Pancreas (tissue), 10 donors: ENCODE measurements around the gene KIF21B. TPM values are rescaled to one million over a fixed set of nuclear protein-coding genes. Genes with fewer than 3 reads are reported as not detected.

ENCODE experiments used
- ATAC-seq, 4 donors: fragments of 200-7000 bp; cut with Tn5 transposase; one replicate each; pipeline versions ENCODE4 v1.8.0 to v1.9.1; 2020; ENCODE audit warnings: mild to moderate bottlenecking in 4 of 4, moderate library complexity in 4 of 4
- DNase-seq, 6 donors: peaks; one replicate each; pipeline ENCODE4 v3.0.0-alpha.2; 2020
- FAIRE-seq: peaks from 2 replicates; lab custom pipeline; 2012; peaks lifted over from hg19 to GRCh38; lab: Jason Lieb, UNC
- H3K27ac ChIP-seq, 4 donors: fragments of 200-600 bp; sonication (generic); 1 replicate in 3 of 4; 2 replicates in 1 of 4; pipeline versions ENCODE4 v1.5.0 to v1.8.0; 2020
- H3K27me3 ChIP-seq, 4 donors: fragments of 200-600 bp; one replicate each; pipeline ENCODE4 v1.8.0; 2021
- H3K36me3 ChIP-seq, 3 donors: fragments of 200-600 bp; sonication (generic) in 1 of 3; one replicate each; pipeline versions ENCODE4 v1.5.0 to v1.8.0; 2020 to 2021
- H3K4me1 ChIP-seq, 3 donors: fragments of 200-600 bp; one replicate each; pipeline ENCODE4 v1.8.0; 2021
- H3K4me3 ChIP-seq, 4 donors: fragments of 200-600 bp; sonication (generic) in 2 of 4; one replicate each; pipeline versions ENCODE4 v1.5.0 to v1.8.0; 2020 to 2021
- H3K9me3 ChIP-seq, 4 donors: fragments of 200-600 bp; one replicate each; pipeline ENCODE4 v1.8.0; 2021
- WGBS, 2 donors: extraction: QIAGEN DNeasy Blood & Tissue Kit; methylation state at CpG; one replicate each; pipeline ENCODE4 v1.1.7; 2013; 5-methylcytosine and 5-hydroxymethylcytosine counted together
- intact Hi-C, 3 donors: fragments of 100-400 bp; cut with DNase I; formaldehyde crosslinking; loops; one replicate each; pipeline versions ENCODE4 v1.11.1 to v1.14.2; 2022
- polyA plus RNA-seq, 2 donors: library from polyadenylated mRNA; stranded (reverse); fragments of 200-250 nt; gene quantifications; one replicate each; pipeline ENCODE4 v1.2.3, GENCODE V29; 2013
- total RNA-seq, 6 donors: library from RNA; stranded (reverse); fragmentation: NEBNext Ultra II Directional in 4 of 6; extraction: Animal tissue kit (Norgen Biotek cat#: 25700) in 4 of 6; gene quantifications; one replicate each; pipeline versions ENCODE4 v1.2.1 to v1.2.4, GENCODE V29; 2021 to 2023
- TF ChIP-seq, protein P1 (sequence below), 4 donors: fragments of 200-600 bp; sonication (generic) in 3 of 4; IDR thresholded peaks; one replicate each; pipeline versions ENCODE4 v1.5.0 to v1.8.0; 2021; ENCODE audit warnings: antibody characterized with exemption in 4 of 4
- donor health status: healthy with polysubstance abuse.
- donor health status: DM: no; HTN: no; CAD: no; lungs with moderate emphysema.
- donor health status: DM: no; HTN: no; CAD: no.
- donor health status: control.
- donor health status: control.
- donor health status: Bipolar disorder and iron deficiency.
- donor health status: DM: yes; HTN: yes; CAD: no.
- donor health status: DM: no; HTN: no; CAD: no.
- donor health status: DM: no; HTN: no; CAD: no.
- donor health status: DM: yes; HTN: yes; CAD: no.

The KIF21B gene, protein sequence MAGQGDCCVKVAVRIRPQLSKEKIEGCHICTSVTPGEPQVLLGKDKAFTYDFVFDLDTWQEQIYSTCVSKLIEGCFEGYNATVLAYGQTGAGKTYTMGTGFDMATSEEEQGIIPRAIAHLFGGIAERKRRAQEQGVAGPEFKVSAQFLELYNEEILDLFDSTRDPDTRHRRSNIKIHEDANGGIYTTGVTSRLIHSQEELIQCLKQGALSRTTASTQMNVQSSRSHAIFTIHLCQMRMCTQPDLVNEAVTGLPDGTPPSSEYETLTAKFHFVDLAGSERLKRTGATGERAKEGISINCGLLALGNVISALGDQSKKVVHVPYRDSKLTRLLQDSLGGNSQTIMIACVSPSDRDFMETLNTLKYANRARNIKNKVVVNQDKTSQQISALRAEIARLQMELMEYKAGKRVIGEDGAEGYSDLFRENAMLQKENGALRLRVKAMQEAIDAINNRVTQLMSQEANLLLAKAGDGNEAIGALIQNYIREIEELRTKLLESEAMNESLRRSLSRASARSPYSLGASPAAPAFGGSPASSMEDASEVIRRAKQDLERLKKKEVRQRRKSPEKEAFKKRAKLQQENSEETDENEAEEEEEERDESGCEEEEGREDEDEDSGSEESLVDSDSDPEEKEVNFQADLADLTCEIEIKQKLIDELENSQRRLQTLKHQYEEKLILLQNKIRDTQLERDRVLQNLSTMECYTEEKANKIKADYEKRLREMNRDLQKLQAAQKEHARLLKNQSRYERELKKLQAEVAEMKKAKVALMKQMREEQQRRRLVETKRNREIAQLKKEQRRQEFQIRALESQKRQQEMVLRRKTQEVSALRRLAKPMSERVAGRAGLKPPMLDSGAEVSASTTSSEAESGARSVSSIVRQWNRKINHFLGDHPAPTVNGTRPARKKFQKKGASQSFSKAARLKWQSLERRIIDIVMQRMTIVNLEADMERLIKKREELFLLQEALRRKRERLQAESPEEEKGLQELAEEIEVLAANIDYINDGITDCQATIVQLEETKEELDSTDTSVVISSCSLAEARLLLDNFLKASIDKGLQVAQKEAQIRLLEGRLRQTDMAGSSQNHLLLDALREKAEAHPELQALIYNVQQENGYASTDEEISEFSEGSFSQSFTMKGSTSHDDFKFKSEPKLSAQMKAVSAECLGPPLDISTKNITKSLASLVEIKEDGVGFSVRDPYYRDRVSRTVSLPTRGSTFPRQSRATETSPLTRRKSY (N-terminal part only)
- 1 to 10 TPM in 2 of 6 donors, under 1 TPM in 4; 0.51 to 2.5 (median 0.93) TPM for total RNA-seq
- 1 to 10 TPM in 1 of 2 donors, under 1 TPM in 1; 0.84 to 1.0 TPM for polyA plus RNA-seq

DNA sequence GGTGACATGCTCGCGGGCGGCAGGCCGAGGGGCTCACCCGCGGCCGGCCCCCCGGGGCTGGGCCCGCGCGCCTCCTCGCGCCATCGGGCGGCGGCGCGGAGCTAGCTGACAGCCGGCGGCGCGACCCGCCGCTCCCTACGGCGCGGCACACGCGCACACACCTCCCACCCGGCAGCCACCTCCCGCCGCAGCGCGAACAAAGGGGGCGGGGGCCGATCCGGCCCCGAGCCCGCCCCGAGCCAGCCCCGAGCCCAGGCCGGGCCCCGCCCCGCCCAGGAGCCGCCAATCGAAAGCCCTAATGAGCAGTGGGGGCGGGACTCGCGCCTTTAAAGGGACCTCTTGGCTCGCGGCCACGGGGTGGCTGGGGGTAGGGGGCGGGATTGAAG is at the start of gene KIF21B:
Gene KIF21B, minus strand, starts transcription at position 198 of the 386 bp plus-strand sequence. CDS start 331 bp downstream, outside the sequence.
- H3K4me1 ChIP-seq: peaks cover 0 to 4% (median 0%) of the 10 kb centered on the region in 3 donors
- no peaks in the 10 kb centered on the region for H3K9me3 ChIP-seq
- H3K27me3 ChIP-seq: no peaks in the 10 kb centered on the region
- ATAC-seq: peak; percentile 92 to 95 (median 93)
- no peak within 1 kb of the TSS for H3K27ac ChIP-seq
- TF ChIP-seq, protein P1, sequence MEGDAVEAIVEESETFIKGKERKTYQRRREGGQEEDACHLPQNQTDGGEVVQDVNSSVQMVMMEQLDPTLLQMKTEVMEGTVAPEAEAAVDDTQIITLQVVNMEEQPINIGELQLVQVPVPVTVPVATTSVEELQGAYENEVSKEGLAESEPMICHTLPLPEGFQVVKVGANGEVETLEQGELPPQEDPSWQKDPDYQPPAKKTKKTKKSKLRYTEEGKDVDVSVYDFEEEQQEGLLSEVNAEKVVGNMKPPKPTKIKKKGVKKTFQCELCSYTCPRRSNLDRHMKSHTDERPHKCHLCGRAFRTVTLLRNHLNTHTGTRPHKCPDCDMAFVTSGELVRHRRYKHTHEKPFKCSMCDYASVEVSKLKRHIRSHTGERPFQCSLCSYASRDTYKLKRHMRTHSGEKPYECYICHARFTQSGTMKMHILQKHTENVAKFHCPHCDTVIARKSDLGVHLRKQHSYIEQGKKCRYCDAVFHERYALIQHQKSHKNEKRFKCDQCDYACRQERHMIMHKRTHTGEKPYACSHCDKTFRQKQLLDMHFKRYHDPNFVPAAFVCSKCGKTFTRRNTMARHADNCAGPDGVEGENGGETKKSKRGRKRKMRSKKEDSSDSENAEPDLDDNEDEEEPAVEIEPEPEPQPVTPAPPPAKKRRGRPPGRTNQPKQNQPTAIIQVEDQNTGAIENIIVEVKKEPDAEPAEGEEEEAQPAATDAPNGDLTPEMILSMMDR (IDR thresholded peaks at IDR 0.05): no peak
- DNase-seq: peak; percentile 78 to 91 (median 83)
- H3K4me3 ChIP-seq: peak within 1 kb of the TSS; percentile 10 to 60 (median 42)
- no peaks in the 10 kb centered on the region for H3K36me3 ChIP-seq
- FAIRE-seq: no peak
- intact Hi-C loops: no loop called here
- WGBS, 2 donors: 2% methylated on average over 27 to 53 of the region's 53 CpGs

DNA sequence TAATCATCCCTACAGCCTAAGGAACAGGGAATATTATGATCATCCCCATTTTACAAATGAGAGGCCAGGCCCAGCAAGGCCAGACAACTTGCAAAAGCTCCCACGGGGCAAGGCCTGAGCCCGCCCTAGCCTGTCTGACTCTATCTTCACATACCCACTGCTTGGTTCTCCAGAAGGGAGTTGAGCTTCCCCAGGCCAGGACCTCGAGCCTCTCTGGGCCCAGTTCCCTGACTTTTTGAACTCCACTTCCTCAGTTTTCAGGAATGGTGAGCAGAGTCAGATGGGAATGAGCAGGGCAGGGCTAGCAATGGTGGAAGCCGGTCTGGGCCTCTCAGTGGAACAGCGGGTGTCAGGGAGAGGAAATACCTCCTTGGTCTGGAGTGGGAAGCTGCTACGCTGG is 49.4 kb upstream of the KIF21B start:
- DNase-seq (peak in 1 of 6 donors; percentile 30), FAIRE-seq (no peak), ATAC-seq (no peak)
- H3K4me1 ChIP-seq: no peaks in the 10 kb centered on the region
- no peaks in the 10 kb centered on the region for H3K27me3 ChIP-seq
- intact Hi-C loops: no loop called here
- no peak overlapping the region for H3K27ac ChIP-seq
- TF ChIP-seq, protein P1 (IDR thresholded peaks at IDR 0.05): no peak
- no peaks in the 10 kb centered on the region for H3K36me3 ChIP-seq
- WGBS, 2 donors: 68 to 75% methylated on average over 6 of the region's 6 CpGs
- no peaks in the 10 kb centered on the region for H3K9me3 ChIP-seq
- H3K4me3 ChIP-seq: no peak overlapping the region

DNA sequence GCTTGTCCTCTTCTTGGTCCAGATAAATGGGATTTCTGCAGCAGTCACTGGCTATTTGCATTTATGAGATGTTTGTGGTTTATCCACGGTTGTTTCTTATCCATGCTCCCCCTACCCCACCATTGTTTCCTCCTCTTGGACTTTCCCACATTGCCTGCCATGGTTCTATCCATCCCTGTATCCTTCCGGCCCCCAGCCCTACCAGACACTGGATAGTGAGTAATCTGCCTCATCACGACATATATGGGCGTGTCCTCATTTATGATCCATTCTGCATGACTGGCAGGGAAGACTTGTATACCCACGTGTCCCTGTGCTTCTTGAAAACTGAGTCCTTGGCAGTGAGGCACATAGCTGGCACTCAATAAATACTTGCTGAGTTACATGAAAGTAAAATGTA is 48.6 kb upstream of the KIF21B start:
- Histone ChIP-seq H3K9me3 (no peaks in the 10 kb centered on the region), H3K4me3 (no peak overlapping the region), H3K27me3 (no peaks in the 10 kb centered on the region), H3K36me3 (no peaks in the 10 kb centered on the region), H3K4me1 (no peaks in the 10 kb centered on the region), H3K27ac (no peak overlapping the region)
- TF ChIP-seq, protein P1 (IDR thresholded peaks at IDR 0.05): no peak
- no peak for ATAC-seq
- WGBS, 2 donors: 63 to 70% methylated on average over 5 of the region's 5 CpGs
- DNase-seq: no peak
- intact Hi-C loops: no loop called here
- FAIRE-seq: no peak

DNA sequence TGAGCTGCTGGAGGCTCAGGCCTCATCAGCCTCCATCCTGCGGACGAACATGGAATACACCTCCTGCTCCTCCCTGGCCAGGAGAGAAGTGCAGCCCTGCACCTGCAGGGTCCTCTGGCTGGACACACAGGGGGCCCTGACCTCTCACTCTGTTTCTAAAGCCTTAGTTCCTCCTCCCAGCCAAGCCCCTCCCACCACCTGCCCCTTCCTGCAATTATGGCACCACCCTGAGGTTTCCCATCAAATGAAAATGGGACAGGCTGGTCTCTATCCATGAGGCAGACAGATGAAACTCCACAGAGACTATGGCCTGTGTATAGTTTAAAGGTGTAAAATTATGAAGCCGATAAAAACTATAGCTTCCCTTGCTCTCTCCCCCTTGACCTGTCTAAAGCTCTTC is 46.1 kb upstream of the KIF21B start:
- FAIRE-seq: no peak
- H3K4me1 ChIP-seq: no peaks in the 10 kb centered on the region
- TF ChIP-seq, protein P1 (IDR thresholded peaks at IDR 0.05): no peak
- H3K9me3 ChIP-seq: no peaks in the 10 kb centered on the region
- intact Hi-C loops: no loop called here
- ATAC-seq: no peak
- no peaks in the 10 kb centered on the region for H3K27me3 ChIP-seq
- WGBS, 2 donors: 83 to 93% methylated on average over 2 to 3 of the region's 3 CpGs
- H3K4me3 ChIP-seq: no peak overlapping the region
- no peak overlapping the region for H3K27ac ChIP-seq
- peak in 1 of 6 donors; percentile 32 for DNase-seq
- no peaks in the 10 kb centered on the region for H3K36me3 ChIP-seq
